ENCODE measurements around the gene KIF21A.

The KIF21A gene

GRCh38 chr12:39389399-39390150 is 53.3 kb downstream of the KIF21A start:
- DNase-seq: no peak

- no peak for DNase-seq
These were observed 56.6 kb downstream of the KIF21A start for GRCh38 chr12:39386335-39386734.

- no peak for DNase-seq
These were observed 59.8 kb downstream of the KIF21A start for GRCh38 chr12:39383114-39383513.

- no peak for DNase-seq
These were observed 62.8 kb downstream of the KIF21A start for GRCh38 chr12:39380090-39380489.

- DNase-seq: no peak
These were observed 64.6 kb downstream of the KIF21A start for GRCh38 chr12:39378341-39378740.

- no peak for DNase-seq
These were observed 67.6 kb downstream of the KIF21A start for GRCh38 chr12:39375206-39375808.

GRCh38 chr12:39372929-39373328 is 70.0 kb downstream of the KIF21A start:
- no peak for DNase-seq

GRCh38 chr12:39372204-39372925 is 70.6 kb downstream of the KIF21A start:
- no peak for DNase-seq

- DNase-seq: no peak
These were observed 73.2 kb downstream of the KIF21A start for GRCh38 chr12:39369756-39370155.

- no peak for DNase-seq
These were observed 74.0 kb downstream of the KIF21A start for GRCh38 chr12:39368891-39369290.

- DNase-seq: no peak
These were observed 74.8 kb downstream of the KIF21A start for GRCh38 chr12:39368096-39368495.

- no peak for DNase-seq
These were observed 75.4 kb downstream of the KIF21A start for GRCh38 chr12:39367494-39367893.

- DNase-seq: no peak
These were observed 77.4 kb downstream of the KIF21A start for GRCh38 chr12:39365364-39366001.

- DNase-seq: no peak
These were observed 78.7 kb downstream of the KIF21A start for GRCh38 chr12:39364196-39364595.

- DNase-seq: no peak
These were observed 83.3 kb downstream of the KIF21A start for GRCh38 chr12:39359645-39360044.

- DNase-seq: no peak
These were observed 85.9 kb downstream of the KIF21A start for GRCh38 chr12:39357041-39357440.

GRCh38 chr12:39355841-39356240 is 87.1 kb downstream of the KIF21A start:
- no peak for DNase-seq

GRCh38 chr12:39354955-39355354 is 88.0 kb downstream of the KIF21A start:
- no peak for DNase-seq

- DNase-seq: no peak
These were observed 90.4 kb downstream of the KIF21A start for GRCh38 chr12:39352471-39353017.

- no peak for DNase-seq
These were observed 91.8 kb downstream of the KIF21A start for GRCh38 chr12:39351153-39351552.

- no peak for DNase-seq
These were observed 93.8 kb downstream of the KIF21A start for GRCh38 chr12:39348941-39349626.

- DNase-seq: no peak
These were observed 94.4 kb downstream of the KIF21A start for GRCh38 chr12:39348523-39348922.

- DNase-seq: no peak
These were observed 98.0 kb downstream of the KIF21A start for GRCh38 chr12:39344926-39345325.
